ENCODE results near the gene TENT4B.
A peak's percentile ranks its signal among the peaks of the same experiment; 100 is the strongest.

The TENT4B gene

DNA sequence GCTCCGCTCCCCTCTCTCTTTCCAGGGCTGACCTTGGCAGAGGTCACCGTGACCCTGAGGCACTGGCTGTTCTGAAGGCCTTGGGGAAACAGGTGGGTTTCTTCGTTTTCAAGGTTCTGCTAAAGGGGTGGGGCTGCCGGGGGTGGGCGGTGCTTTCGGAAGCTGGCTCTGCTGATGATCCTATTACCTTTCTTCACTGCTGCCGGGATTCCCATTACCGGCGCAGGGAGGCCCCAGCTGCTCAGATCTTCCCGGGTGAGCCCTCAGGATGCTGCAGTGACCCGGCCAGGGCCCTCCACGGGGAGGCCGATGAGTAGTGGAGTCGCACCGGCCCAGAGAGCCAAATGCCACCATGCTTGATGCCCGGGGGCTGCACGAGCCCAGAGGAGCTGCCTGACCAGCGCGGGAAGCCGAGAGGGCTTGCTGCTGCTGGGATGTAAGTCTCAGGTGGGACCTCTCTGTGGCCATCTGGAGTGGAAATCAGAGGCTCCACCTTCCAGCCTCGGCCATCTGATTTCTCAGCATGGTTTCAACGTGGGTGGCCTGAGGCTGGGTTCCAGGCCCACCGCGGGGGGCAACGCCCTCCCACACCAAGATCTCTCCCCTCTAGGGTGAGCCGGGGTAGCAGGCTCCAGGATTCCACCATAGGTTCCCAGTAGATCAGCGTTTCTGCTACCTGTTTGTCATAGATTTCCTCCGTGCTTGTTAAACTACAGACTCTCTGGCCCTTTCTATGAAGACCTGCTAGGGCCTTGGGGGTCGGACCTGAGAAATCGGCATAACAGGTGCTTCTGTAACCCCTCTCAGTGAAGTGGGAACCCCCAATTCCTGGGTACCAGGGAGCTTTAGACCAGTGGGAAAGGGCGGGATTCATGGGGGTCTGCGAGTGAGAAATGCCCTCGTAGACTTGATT is 91.7 kb downstream of the TENT4B start:
- H3K4me3 ChIP-seq (ENCODE audit: low read depth, low read length): peak overlapping the region; percentile 44
- in situ Hi-C loops (cut with HindIII; ENCODE audit: low sequenced_read_pairs): no loop called here
- no peak for DNase-seq (ENCODE audit: low read depth, low spot score)
- TF ChIP-seq, protein P1, sequence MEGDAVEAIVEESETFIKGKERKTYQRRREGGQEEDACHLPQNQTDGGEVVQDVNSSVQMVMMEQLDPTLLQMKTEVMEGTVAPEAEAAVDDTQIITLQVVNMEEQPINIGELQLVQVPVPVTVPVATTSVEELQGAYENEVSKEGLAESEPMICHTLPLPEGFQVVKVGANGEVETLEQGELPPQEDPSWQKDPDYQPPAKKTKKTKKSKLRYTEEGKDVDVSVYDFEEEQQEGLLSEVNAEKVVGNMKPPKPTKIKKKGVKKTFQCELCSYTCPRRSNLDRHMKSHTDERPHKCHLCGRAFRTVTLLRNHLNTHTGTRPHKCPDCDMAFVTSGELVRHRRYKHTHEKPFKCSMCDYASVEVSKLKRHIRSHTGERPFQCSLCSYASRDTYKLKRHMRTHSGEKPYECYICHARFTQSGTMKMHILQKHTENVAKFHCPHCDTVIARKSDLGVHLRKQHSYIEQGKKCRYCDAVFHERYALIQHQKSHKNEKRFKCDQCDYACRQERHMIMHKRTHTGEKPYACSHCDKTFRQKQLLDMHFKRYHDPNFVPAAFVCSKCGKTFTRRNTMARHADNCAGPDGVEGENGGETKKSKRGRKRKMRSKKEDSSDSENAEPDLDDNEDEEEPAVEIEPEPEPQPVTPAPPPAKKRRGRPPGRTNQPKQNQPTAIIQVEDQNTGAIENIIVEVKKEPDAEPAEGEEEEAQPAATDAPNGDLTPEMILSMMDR (IDR thresholded peaks at IDR 0.05; ENCODE audit: low read depth, low read length): no peak

DNA sequence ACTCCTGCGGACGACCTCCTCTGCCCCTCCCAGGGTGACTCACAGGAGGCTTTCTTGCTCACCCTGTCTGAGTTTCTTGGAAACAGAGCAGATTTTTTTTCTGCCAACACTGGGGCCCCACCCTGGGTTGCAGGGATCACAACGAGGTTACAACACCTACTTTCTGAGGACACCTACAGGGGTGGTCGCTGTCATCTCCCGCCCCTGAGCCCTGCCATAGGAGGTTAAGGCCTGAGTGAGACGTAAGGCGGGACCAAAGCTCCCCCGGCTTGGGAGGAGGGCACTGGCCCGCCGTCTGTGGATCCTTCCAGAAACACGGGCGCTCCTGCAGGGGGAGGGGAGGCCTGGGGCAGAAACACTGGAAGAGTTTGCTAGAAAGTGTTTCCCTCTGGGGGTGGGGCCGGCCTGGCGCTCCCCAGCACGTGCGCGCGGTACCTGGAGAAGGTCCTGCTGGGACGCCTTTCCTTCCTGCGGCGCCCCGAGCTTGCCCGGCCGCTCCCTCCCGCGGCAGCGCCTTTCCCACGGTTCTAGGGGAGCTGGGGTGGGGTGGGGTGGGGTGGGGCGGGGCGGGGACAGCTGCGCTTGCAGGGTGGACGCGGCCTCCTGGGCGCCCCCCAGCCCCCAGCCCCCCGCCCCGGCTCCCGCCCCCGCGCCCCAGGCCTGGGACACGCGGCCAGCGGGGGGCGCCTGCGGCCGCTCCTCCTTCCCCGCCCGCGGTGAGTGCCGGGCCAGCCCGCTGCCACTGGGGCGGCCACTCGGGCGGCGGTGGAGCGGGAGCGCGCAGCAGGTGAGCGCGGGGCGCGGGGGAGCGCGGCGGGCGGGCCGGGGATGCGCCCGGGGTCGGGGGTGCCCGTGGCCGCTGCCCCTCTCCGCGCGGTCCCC is 92.6 kb downstream of the TENT4B start:
- in situ Hi-C loops (cut with HindIII; ENCODE audit: low sequenced_read_pairs): no loop called here
- DNase-seq (ENCODE audit: low read depth, low spot score): peak; percentile 50
- TF ChIP-seq, protein P1 (IDR thresholded peaks at IDR 0.05; ENCODE audit: low read depth, low read length): peak; percentile 14

DNA sequence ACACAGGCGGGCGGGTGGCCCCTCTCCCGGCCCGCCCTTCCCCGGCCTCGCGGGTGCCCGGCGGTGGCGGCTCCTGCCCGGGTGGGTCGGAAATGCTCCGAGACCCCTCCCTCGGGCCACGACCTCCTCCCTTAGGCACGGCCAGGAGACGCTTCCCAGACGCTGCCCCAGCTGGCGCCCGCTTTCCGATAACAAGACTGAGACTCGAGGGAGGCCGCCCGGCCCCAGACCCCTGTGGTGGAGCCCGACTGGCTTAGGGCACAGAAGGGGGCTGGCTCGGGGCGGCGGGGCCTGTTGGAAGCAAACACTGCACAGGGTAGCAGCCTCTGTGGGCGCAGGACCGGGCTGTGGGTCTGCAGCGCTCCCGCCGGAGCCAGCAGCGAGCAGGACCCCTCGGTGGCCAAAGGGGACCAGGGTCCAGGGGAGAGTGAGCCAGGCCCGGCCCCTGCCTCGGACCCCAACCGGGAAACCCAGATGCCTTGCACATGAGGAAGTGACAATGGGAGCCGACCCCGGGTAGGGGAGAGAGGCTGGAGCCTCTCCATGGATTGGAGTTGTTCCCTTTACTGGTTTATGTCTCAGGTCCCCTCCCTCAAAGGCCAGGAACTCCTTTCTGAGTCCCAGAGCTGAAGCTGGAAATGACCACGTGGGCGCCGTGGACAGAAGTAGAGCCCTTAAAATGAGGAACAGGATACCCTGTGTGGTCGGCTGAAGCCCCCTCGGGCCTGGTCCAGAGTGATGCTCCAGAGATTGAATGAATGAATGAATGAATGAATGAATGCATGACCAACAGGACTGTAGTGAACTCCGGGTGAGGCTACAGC is 93.4 kb downstream of the TENT4B start:
- TF ChIP-seq, protein P1 (IDR thresholded peaks at IDR 0.05; ENCODE audit: low read depth, low read length): no peak
- no peak for DNase-seq (ENCODE audit: low read depth, low spot score)
- in situ Hi-C loops (cut with HindIII; ENCODE audit: low sequenced_read_pairs): no loop called here
- H3K4me3 ChIP-seq (ENCODE audit: low read depth, low read length): peak overlapping the region; percentile 52

More for the DNA sequence above, 92.6 kb downstream of the TENT4B start:
- peak overlapping the region; percentile 52 for H3K4me3 ChIP-seq (ENCODE audit: low read depth, low read length)

DNA sequence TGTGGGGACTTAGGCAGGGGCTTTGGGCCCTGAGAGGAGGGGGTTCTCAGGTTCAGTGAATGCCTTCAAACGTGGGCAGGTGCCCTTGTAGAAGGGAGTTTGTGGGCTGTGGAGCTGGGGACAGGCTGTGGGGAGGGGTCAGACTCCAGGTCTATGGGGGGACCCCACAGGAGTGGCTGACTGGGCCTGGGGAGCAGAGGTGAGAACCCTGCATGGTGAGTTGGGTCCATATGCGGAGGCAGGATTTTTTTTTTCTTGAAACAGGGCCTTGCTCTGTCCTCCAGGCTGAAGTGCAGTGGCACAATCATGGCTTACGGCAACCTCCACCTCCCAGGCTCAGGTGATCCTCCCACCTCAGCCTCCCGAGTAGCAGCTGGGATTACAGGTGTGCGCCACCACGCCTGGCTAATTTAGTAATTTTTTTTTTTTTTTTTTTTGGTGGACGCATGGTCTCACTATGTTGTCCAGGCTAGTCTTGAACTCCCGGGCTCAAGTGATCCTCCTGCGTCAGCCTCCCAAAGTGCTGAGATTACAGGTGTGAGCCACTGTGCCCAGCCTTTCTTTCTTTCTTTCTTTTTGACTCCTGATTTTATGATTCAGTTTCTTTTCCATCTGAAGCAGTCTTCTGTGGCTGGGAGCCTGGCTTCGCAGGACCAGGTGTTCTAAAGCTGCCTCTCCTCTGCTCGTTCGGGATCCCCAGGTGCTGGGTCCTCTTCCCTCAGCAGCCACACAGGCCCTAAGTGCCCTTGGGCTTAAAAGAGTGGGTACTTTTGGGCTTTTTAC is 94.2 kb downstream of the TENT4B start:
- DNase-seq (ENCODE audit: low read depth, low spot score): no peak
- TF ChIP-seq, protein P1 (IDR thresholded peaks at IDR 0.05; ENCODE audit: low read depth, low read length): no peak
- in situ Hi-C loops (cut with HindIII; ENCODE audit: low sequenced_read_pairs): no loop called here
- no peak overlapping the region for H3K4me3 ChIP-seq (ENCODE audit: low read depth, low read length)

DNA sequence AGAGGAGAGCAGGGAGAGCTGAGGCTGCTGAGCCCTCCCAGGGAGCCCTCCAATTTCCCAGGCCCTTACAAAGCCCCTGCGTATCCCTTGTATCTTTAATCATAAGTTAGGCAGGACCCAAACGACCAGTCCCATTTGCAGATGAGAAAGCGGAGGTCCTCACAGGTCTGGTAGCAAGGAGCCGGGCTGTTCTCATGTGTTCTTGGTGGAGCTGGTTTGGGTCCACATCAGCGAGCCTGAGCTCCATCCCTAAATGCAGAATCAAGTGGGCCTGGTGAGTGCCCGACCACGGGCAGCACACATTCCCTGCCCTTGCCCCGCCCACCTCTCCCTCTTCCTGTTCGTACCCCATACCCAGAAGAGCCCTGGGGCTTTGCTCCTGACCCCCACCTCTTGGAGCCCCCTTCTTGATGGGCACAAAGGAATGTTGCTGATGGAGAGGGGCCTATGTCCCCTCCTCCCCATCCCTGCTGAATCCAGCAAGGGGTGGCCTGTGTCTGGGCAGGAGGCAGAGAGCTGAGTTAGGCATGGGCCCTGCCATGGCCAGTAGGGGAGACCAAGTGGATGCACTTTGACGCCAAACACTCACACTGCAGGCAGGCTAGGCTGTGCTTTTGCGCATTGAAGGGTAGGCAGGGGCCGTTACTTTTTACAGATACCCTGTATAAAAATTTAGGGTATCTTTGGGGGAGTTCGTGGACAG is 95.0 kb downstream of the TENT4B start:
- TF ChIP-seq, protein P1 (IDR thresholded peaks at IDR 0.05; ENCODE audit: low read depth, low read length): no peak
- in situ Hi-C loops (cut with HindIII; ENCODE audit: low sequenced_read_pairs): no loop called here
- no peak for DNase-seq (ENCODE audit: low read depth, low spot score)
- no peak overlapping the region for H3K4me3 ChIP-seq (ENCODE audit: low read depth, low read length)
